HG03521 (cell line): ENCODE results near the gene TBXAS1.

Experiments
- ATAC-seq: cut with Tn5 transposase; IDR thresholded peaks from one replicate; pipeline ENCODE4 v1.9.1; 2021; ENCODE audit warnings: mild to moderate bottlenecking, moderate library complexity; ENCODE audit not compliant: unreplicated experiment

The TBXAS1 gene

GRCh38 chr7:140017034-140017433 is 188.0 kb downstream of the TBXAS1 start:
- ATAC-seq, result no peak

- no peak for ATAC-seq
These were observed 188.5 kb downstream of the TBXAS1 start for GRCh38 chr7:140017543-140017942.

- no peak for ATAC-seq
These were observed 189.3 kb downstream of the TBXAS1 start for GRCh38 chr7:140018125-140019043.

GRCh38 chr7:140019172-140019571 is 190.1 kb downstream of the TBXAS1 start:
- no peak for ATAC-seq

GRCh38 chr7:140019606-140020005 is 190.5 kb downstream of the TBXAS1 start:
- no peak for ATAC-seq

GRCh38 chr7:140021603-140022002 is 192.5 kb downstream of the TBXAS1 start:
- ATAC-seq, result no peak

GRCh38 chr7:140022582-140023211 is 193.6 kb downstream of the TBXAS1 start:
- ATAC-seq, result no peak

GRCh38 chr7:140023728-140024127 is 194.7 kb downstream of the TBXAS1 start:
- no peak for ATAC-seq

GRCh38 chr7:140024585-140024984 is 195.5 kb downstream of the TBXAS1 start:
- ATAC-seq, result no peak

GRCh38 chr7:140025241-140025640 is 196.2 kb downstream of the TBXAS1 start:
- no peak for ATAC-seq

GRCh38 chr7:140025814-140026433 is 196.9 kb downstream of the TBXAS1 start:
- no peak for ATAC-seq

- ATAC-seq, result no peak
These were observed 197.9 kb downstream of the TBXAS1 start for GRCh38 chr7:140026935-140027334.

- ATAC-seq, result no peak
These were observed 198.8 kb downstream of the TBXAS1 start for GRCh38 chr7:140027858-140028257.

GRCh38 chr7:140028311-140028710 is 199.2 kb downstream of the TBXAS1 start:
- no peak for ATAC-seq

GRCh38 chr7:140029072-140029471 is 200.0 kb downstream of the TBXAS1 start:
- no peak for ATAC-seq

- ATAC-seq, result no peak
These were observed 202.3 kb downstream of the TBXAS1 start for GRCh38 chr7:140031364-140031763.

- ATAC-seq, result no peak
These were observed 204.0 kb downstream of the TBXAS1 start for GRCh38 chr7:140033036-140033435.

GRCh38 chr7:140033779-140034363 is 204.8 kb downstream of the TBXAS1 start:
- ATAC-seq, result no peak

GRCh38 chr7:140034421-140034820 is 205.4 kb downstream of the TBXAS1 start:
- no peak for ATAC-seq

GRCh38 chr7:140035400-140036223 is 206.5 kb downstream of the TBXAS1 start:
- no peak for ATAC-seq
